Neural cell (in vitro differentiated cells): ENCODE measurements around the gene IL1R2. TPM values are rescaled to one million over a fixed set of nuclear protein-coding genes. Genes with fewer than 3 reads are reported as not detected.

ENCODE experiments used
- H2AFZ ChIP-seq: fragments of 200-600, 300-800 bp; sonication (generic), shearing (Covaris generic); 2 replicates; pipeline ENCODE4 v1.6.0; 2014; ENCODE audit warnings: low read depth, mild to moderate bottlenecking, antibody characterized with exemption, low read length, moderate library complexity
- H3F3A ChIP-seq: fragments of 200-600 bp; shearing (Covaris generic); 2 replicates; pipeline ENCODE4 v1.6.1; 2016; ENCODE audit warnings: mild to moderate bottlenecking, moderate library complexity, mixed read lengths, antibody characterized with exemption, low read length; ENCODE audit not compliant: insufficient read depth, poor library complexity, severe bottlenecking
- H3K27ac ChIP-seq: fragments of 200-600, 300-800 bp; sonication (generic), shearing (Covaris generic); 2 replicates; pipeline ENCODE4 v1.5.1; 2014; ENCODE audit warnings: mild to moderate bottlenecking, low read length, moderate library complexity
- H3K27me3 ChIP-seq: fragments of 300-800, 200-600 bp; sonication (generic), shearing (Covaris generic); 2 replicates; pipeline ENCODE4 v1.6.0; 2014; ENCODE audit warnings: mild to moderate bottlenecking, low read depth, low read length, moderate library complexity; ENCODE audit not compliant: insufficient read depth
- H3K36me3 ChIP-seq: fragments of 300-800, 200-600 bp; sonication (generic), shearing (Covaris generic); 2 replicates; pipeline ENCODE4 v1.5.1; 2014; ENCODE audit warnings: mild to moderate bottlenecking, antibody characterized with exemption, low read length, moderate library complexity; ENCODE audit not compliant: insufficient read depth
- H3K4me2 ChIP-seq: fragments of 300-800, 200-600 bp; sonication (generic), shearing (Covaris generic); 2 replicates; pipeline ENCODE4 v1.6.0; 2014; ENCODE audit warnings: mild to moderate bottlenecking, low read length
- H3K4me3 ChIP-seq: fragments of 300-800, 200-600 bp; sonication (generic), shearing (Covaris generic); 2 replicates; pipeline ENCODE4 v1.5.1; 2014; ENCODE audit warnings: mild to moderate bottlenecking, low read length, moderate library complexity
- H3K79me2 ChIP-seq: fragments of 200-600 bp; shearing (Covaris generic); replicated peaks from 2 replicates; pipeline ENCODE4 v1.6.0; 2014; ENCODE audit warnings: mild to moderate bottlenecking, low read length, moderate library complexity; ENCODE audit not compliant: insufficient read depth
- H3K9ac ChIP-seq: fragments of 300-800, 200-600 bp; sonication (generic), shearing (Covaris generic); 2 replicates; pipeline ENCODE4 v1.6.1; 2016; ENCODE audit warnings: mild to moderate bottlenecking, low read length, mixed read lengths
- H3K9me2 ChIP-seq: fragments of 200-600 bp; shearing (Covaris generic); 2 replicates; pipeline ENCODE4 v1.6.1; 2016; ENCODE audit warnings: mild to moderate bottlenecking, low read length, mixed read lengths; ENCODE audit not compliant: insufficient read depth
- H3K9me3 ChIP-seq: fragments of 200-600, 300-800 bp; sonication (generic), shearing (Covaris generic); 2 replicates; pipeline ENCODE4 v1.6.1; 2016; ENCODE audit warnings: mild to moderate bottlenecking, mixed run types, low read length, moderate library complexity, mixed read lengths
- H4K20me1 ChIP-seq: fragments of 200-600 bp; shearing (Covaris generic); 2 replicates; pipeline ENCODE4 v1.6.1; 2016; ENCODE audit warnings: mild to moderate bottlenecking, mixed run types; ENCODE audit not compliant: insufficient read depth
- CTCF ChIP-seq: fragments of 450-650 bp; IDR thresholded peaks from 2 replicates; pipeline ENCODE4 v1.5.1; 2014; ENCODE audit warnings: antibody characterized with exemption, mild to moderate bottlenecking, moderate library complexity; ENCODE audit not compliant: poor library complexity, severe bottlenecking
- EP300 ChIP-seq: fragments of 450-650 bp; conservative IDR thresholded peaks from 2 replicates; pipeline ENCODE4 v1.6.1; 2014; ENCODE audit warnings: antibody characterized with exemption, mild to moderate bottlenecking, moderate library complexity; ENCODE audit not compliant: poor library complexity, severe bottlenecking
- EZH2 ChIP-seq: fragments of 200-600, 300-800 bp; shearing (Covaris generic), sonication (generic); IDR thresholded peaks from 2 replicates; pipeline ENCODE4 v1.6.1; 2014; ENCODE audit warnings: antibody characterized with exemption, low read length, borderline replicate concordance, mild to moderate bottlenecking; ENCODE audit not compliant: insufficient read depth, poor library complexity, severe bottlenecking
- MXI1 ChIP-seq: fragments of 450-650 bp; conservative IDR thresholded peaks from 2 replicates; pipeline ENCODE4 v1.6.1; 2014; ENCODE audit warnings: antibody characterized with exemption, mild to moderate bottlenecking; ENCODE audit not compliant: poor library complexity, severe bottlenecking
- POLR2AphosphoS5 ChIP-seq: IDR thresholded peaks from 2 replicates; pipeline ENCODE4 v1.6.1; 2012
- RAD21 ChIP-seq: fragments of 450-650 bp; conservative IDR thresholded peaks from 2 replicates; pipeline ENCODE4 v1.6.1; 2014; ENCODE audit warnings: antibody characterized with exemption, mild to moderate bottlenecking, moderate library complexity
- REST ChIP-seq: IDR thresholded peaks from 2 replicates; pipeline ENCODE4 v1.6.1; 2012; ENCODE audit warnings: borderline replicate concordance
- SMC3 ChIP-seq: fragments of 450-650 bp; conservative IDR thresholded peaks from 2 replicates; pipeline ENCODE4 v1.6.1; 2014; ENCODE audit warnings: antibody characterized with exemption, mild to moderate bottlenecking, moderate library complexity; ENCODE audit not compliant: poor library complexity
- TAF1 ChIP-seq: IDR thresholded peaks from 2 replicates; pipeline ENCODE4 v1.6.1; 2012; ENCODE audit warnings: low read depth
- polyA plus RNA-seq: library from polyadenylated mRNA; depleted of rRNA; stranded (reverse); fragments of >200 nt; gene quantifications from 2 replicates; pipeline ENCODE4 v1.2.3, GENCODE V29; 2014

The IL1R2 gene
- polyA plus RNA-seq, 1 donor from 2014 or later, result not detected

DNA sequence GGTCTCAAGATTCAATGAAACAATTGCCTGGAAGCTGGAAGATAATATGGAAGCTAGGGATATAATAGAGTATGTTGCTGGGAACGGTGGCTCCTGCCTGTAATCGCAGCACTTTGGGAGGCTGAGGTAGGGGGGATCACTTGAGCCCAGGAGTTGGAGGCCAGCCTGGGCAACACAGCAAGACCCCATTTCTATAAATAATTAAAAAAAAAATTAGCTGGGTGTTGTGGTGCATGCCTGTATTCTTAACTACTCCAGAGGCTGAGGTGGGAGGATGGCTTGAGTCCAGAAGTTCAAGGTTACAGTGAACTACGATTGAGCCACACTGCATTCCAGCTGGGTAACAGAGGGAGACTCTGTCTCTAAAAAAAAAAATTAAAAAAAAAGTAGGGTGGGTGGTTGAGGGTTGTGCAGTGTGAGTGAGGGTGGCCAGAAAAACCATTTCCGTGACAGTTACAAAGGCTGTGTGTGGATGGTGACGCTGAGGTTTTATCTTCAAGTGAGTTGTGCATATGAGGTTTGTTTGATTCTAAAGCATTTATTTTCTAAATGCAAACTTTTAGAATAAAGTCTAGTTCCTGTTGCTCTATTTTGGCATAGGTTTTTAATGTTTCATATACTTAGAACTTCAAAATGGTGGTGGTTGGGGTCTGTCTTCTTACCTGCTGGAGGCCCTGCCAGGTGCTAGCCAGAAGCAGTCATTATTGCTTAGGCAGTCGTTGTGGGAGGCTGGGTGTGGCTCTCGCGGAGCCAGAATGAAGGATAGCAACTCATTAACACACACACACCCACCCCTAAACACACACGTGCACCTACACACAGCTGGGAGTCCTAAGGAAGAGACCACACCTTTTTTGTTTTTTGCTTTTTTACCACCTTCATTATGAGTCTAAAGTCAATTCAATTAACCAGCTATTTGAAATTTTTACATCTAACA lies 4.7 kb upstream of the IL1R2 start:
- no peaks in the 10 kb centered on the region for H3F3A ChIP-seq
- no peak overlapping the region for H3K9ac ChIP-seq
- no peak overlapping the region for H3K4me3 ChIP-seq
- TF ChIP-seq EP300, result no peak
- no peak for TF ChIP-seq REST
- no peak for TF ChIP-seq MXI1
- TF ChIP-seq CTCF, result no peak
- TF ChIP-seq TAF1, result no peak
- TF ChIP-seq RAD21, result no peak
- no peak for TF ChIP-seq SMC3
- no peak for TF ChIP-seq EZH2
- TF ChIP-seq POLR2AphosphoS5, result no peak
- H3K27me3 ChIP-seq, result no peaks in the 10 kb centered on the region
- no peak overlapping the region for H2AFZ ChIP-seq
- no peaks in the 10 kb centered on the region for H3K9me2 ChIP-seq
- H3K79me2 ChIP-seq, result no peaks in the 10 kb centered on the region
- no peaks in the 10 kb centered on the region for H3K9me3 ChIP-seq
- H3K27ac ChIP-seq, result no peak overlapping the region
- no peaks in the 10 kb centered on the region for H3K36me3 ChIP-seq
- no peaks in the 10 kb centered on the region for H4K20me1 ChIP-seq
- no peak overlapping the region for H3K4me2 ChIP-seq

DNA sequence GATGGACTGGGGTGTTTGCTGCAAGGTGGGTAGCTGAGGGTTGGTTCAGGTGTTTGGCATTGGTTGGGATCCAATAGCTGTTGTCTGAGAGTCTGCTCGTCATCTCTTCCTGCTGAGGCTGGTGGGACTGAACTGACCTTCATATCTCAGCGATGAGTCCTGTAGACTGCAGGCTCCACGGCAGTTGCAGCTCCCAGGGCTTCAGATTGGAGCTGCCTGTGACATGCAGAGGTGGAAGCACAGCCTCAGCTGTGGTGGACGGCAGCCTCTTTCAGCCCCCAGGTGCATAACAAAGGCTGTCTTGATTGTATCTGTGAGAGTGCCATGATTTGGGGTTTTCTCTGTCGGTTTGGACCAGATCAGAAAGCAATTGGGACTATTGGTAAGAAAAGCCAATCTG lies 3.9 kb upstream of the IL1R2 start:
- Histone ChIP-seq H3K4me2 (no peak overlapping the region), H3K79me2 (no peaks in the 10 kb centered on the region), H3F3A (no peaks in the 10 kb centered on the region), H2AFZ (no peak overlapping the region), H3K36me3 (no peaks in the 10 kb centered on the region), H3K9ac (no peak overlapping the region), H4K20me1 (no peaks in the 10 kb centered on the region), H3K9me3 (no peaks in the 10 kb centered on the region), H3K4me3 (no peak overlapping the region), H3K27me3 (no peaks in the 10 kb centered on the region), H3K9me2 (no peaks in the 10 kb centered on the region), H3K27ac (no peak overlapping the region)
- TF ChIP-seq POLR2AphosphoS5, result no peak
